Measurements from ENCODE around the gene DENND4A.
A peak's percentile ranks its signal among the peaks of the same experiment; 100 is the strongest.

DNA sequence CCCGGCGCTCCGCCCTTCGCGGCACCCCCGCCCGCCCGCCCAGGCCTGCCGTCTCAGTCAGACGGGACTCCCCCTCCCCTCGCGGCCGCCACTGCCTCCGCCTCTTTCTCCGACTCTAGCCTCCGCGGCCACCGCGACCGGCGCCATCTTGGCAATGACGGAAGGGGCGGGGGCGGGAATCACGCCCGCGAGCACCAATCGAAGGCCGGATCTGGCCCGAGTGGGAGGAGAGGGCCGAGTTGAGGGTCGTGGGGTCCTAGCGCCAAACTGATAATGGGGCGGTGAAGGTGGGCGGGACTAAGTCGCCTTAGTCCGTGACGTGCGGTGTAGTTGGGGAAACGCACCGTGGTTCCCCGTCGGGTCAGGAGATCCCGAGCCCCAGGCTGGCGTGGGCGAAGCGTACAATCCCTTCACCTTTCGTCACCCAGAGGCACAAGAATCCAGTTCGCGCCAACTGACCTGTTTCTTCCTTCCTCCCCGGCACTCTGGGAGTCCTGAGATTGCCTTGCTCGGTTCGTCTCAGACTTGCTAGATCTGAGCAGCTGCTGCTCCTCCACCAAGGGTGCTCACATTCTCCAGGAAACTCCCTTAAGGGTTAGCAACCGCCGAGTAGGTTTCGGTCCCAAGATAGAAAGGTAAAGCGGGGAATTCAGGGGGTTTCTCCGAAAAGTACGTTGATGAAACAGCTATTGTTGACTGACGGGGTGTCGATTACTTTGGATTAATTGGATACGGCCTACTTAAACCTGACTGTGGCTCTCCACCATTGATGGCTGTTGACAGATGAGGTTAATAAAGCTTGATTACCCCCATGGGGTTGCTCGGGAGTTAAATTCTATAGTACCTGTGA is at the start of gene DENND4A:
- TF ChIP-seq CTCF (IDR thresholded peaks at IDR 0.05 in 8 of 11, conservative IDR thresholded peaks at IDR 0.05 in 3 of 11) (peak in 1 of 11 experiments; percentile 39), POLR2AphosphoS5 (IDR thresholded peaks at IDR 0.05) (peak; percentile 97 to 99 (median 99)), POLR2A (IDR thresholded peaks at IDR 0.05) (peak; percentile 35 to 94 (median 74))

Data from spleen (tissue), 7 donors.